ENCODE results near the gene STRA8.

DNA sequence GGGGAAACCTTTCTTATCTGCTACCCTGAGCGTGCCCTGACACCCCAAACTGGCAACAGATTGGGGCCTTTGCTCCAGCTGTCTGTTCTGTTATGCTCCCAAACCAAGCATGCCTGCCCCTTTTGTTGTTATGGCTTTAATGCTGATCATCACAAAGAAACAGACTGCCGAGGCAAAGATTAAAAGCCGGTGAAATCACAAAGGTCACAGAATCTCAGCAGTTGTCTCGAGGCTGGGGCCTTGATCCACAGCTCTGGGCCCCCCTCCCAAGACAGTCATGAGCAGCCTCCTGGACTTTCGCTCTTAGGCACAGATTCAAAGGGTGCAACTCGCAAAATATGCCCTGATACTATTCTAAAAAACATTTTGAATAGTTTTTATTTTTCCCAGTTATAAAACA lies 65.6 kb downstream of the STRA8 start:
- no peak for TF ChIP-seq POLR2A (IDR thresholded peaks at IDR 0.05)
- TF ChIP-seq, protein P1, sequence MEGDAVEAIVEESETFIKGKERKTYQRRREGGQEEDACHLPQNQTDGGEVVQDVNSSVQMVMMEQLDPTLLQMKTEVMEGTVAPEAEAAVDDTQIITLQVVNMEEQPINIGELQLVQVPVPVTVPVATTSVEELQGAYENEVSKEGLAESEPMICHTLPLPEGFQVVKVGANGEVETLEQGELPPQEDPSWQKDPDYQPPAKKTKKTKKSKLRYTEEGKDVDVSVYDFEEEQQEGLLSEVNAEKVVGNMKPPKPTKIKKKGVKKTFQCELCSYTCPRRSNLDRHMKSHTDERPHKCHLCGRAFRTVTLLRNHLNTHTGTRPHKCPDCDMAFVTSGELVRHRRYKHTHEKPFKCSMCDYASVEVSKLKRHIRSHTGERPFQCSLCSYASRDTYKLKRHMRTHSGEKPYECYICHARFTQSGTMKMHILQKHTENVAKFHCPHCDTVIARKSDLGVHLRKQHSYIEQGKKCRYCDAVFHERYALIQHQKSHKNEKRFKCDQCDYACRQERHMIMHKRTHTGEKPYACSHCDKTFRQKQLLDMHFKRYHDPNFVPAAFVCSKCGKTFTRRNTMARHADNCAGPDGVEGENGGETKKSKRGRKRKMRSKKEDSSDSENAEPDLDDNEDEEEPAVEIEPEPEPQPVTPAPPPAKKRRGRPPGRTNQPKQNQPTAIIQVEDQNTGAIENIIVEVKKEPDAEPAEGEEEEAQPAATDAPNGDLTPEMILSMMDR (IDR thresholded peaks at IDR 0.05): no peak
